PC-9 (cell line): ENCODE measurements around the gene BMPR1B. TPM values are rescaled to one million over a fixed set of nuclear protein-coding genes. Genes with fewer than 3 reads are reported as not detected.

Experiments
- BruUV-seq: library from RNA; stranded (reverse); fragments of 400-500 nt; replicated peaks from 2 replicates; lab custom pipeline; 2021; lab: Mats Ljungman, UMichigan
- CTCF ChIA-PET: fragments of 300-600 bp; sonication (Branson Sonifier 250); formaldehyde crosslinking; loops from one replicate; lab custom pipeline; 2022; ENCODE audit warnings: antibody characterized with exemption; lab: Charles Lee
- POLR2A ChIA-PET: fragments of 300-600 bp; sonication (Branson Sonifier 250); formaldehyde crosslinking; loops from one replicate; lab custom pipeline; 2022; ENCODE audit warnings: antibody characterized with exemption; ENCODE audit not compliant: unreplicated experiment; lab: Charles Lee
- DNase-seq, 2 experiments: peaks; one replicate each; pipeline versions ENCODE4 v3.0.0 to v3.0.0-alpha.2; 2015 to 2022; ENCODE audit warnings: mixed read lengths in 1 of 2
- H2AFZ ChIP-seq: fragments of 200-600 bp; sonication (generic); 2 replicates; pipeline ENCODE4 v1.8.1; 2017; ENCODE audit warnings: antibody characterized with exemption
- H3F3A ChIP-seq: fragments of 200-600 bp; sonication (generic); 2 replicates; pipeline ENCODE4 v1.8.1; 2017; ENCODE audit warnings: antibody characterized with exemption, mild to moderate bottlenecking, low read depth; ENCODE audit not compliant: insufficient read depth
- H3K27ac ChIP-seq: fragments of 200-600 bp; sonication (generic); 2 replicates; pipeline ENCODE4 v1.6.1; 2016; ENCODE audit warnings: mixed run types
- H3K27me3 ChIP-seq: fragments of 200-600 bp; sonication (generic); 2 replicates; pipeline ENCODE4 v1.6.1; 2016; ENCODE audit warnings: low read depth, mixed run types; ENCODE audit not compliant: insufficient read depth
- H3K36me3 ChIP-seq: fragments of 200-600 bp; sonication (generic); 2 replicates; pipeline ENCODE4 v1.6.1; 2016; ENCODE audit warnings: low read depth, mixed run types
- H3K4me1 ChIP-seq: fragments of 200-600 bp; sonication (generic); replicated peaks from 2 replicates; pipeline ENCODE4 v1.6.1; 2016; ENCODE audit warnings: mixed run types; ENCODE audit not compliant: insufficient read depth
- H3K4me2 ChIP-seq: fragments of 200-600 bp; sonication (generic); 2 replicates; pipeline ENCODE4 v1.6.1; 2017; ENCODE audit warnings: mixed run types
- H3K4me3 ChIP-seq: fragments of 200-600 bp; sonication (generic); 2 replicates; pipeline ENCODE4 v1.6.1; 2016; ENCODE audit warnings: mixed run types
- H3K79me2 ChIP-seq: fragments of 200-600 bp; sonication (generic); 2 replicates; pipeline ENCODE4 v1.6.1; 2017; ENCODE audit warnings: low read depth, mixed run types
- H3K9me2 ChIP-seq: fragments of 200-600 bp; sonication (generic); 2 replicates; pipeline ENCODE4 v1.8.1; 2017; ENCODE audit warnings: mild to moderate bottlenecking; ENCODE audit not compliant: insufficient read depth
- H3K9me3 ChIP-seq: fragments of 200-600 bp; sonication (generic); 2 replicates; pipeline ENCODE4 v1.8.1; 2016; ENCODE audit warnings: low read depth; ENCODE audit not compliant: insufficient read depth
- H4K20me1 ChIP-seq: fragments of 200-600 bp; sonication (generic); 2 replicates; pipeline ENCODE4 v1.8.1; 2017; ENCODE audit not compliant: insufficient read depth
- CTCF ChIP-seq: fragments of 200-600 bp; sonication (generic); conservative IDR thresholded peaks from 2 replicates; pipeline ENCODE4 v1.6.1; 2017; ENCODE audit warnings: mixed run types, antibody characterized with exemption, mild to moderate bottlenecking, moderate library complexity
- EZH2 ChIP-seq: fragments of 200-600 bp; sonication (generic); IDR thresholded peaks from 2 replicates; pipeline ENCODE4 v1.8.0; 2017; ENCODE audit warnings: antibody characterized with exemption, low read depth
- intact Hi-C: fragments of 100-400 bp; cut with micrococcal nuclease; formaldehyde crosslinking; loops from one replicate; pipeline ENCODE4 v1.10.0; 2022; ENCODE audit not compliant: unreplicated experiment
- total RNA-seq: library from RNA; stranded (reverse); gene quantifications from 2 replicates; pipeline ENCODE4 v1.2.3, GENCODE V29; 2021

The BMPR1B gene
- total RNA-seq, 1 experiment from 2014 or later, result 1.1 TPM

- Histone ChIP-seq H3K27me3 (no peaks in the 10 kb centered on the region), H3K9me3 (no peaks in the 10 kb centered on the region), H3K9me2 (no peaks in the 10 kb centered on the region), H3K4me2 (no peak overlapping the region), H3F3A (no peaks in the 10 kb centered on the region), H3K4me1 (no peaks in the 10 kb centered on the region), H3K4me3 (no peak overlapping the region), H4K20me1 (no peaks in the 10 kb centered on the region), H3K27ac (no peak overlapping the region), H3K79me2 (no peaks in the 10 kb centered on the region), H2AFZ (no peak overlapping the region), H3K36me3 (no peaks in the 10 kb centered on the region)
- intact Hi-C loops, result no loop called here
- BruUV-seq, result no TSS peak
- ChIA-PET CTCF (no interaction called here), POLR2A (no interaction called here)
- no peak for DNase-seq
- TF ChIP-seq EZH2 (no peak), CTCF (no peak)
Measured at GRCh38 chr4:95114521-95114920, 356.8 kb downstream of the BMPR1B start.

- no peaks in the 10 kb centered on the region for H4K20me1 ChIP-seq
- H3K27ac ChIP-seq, result no peak overlapping the region
- no peaks in the 10 kb centered on the region for H3F3A ChIP-seq
- DNase-seq, result no peak
- H3K27me3 ChIP-seq, result no peaks in the 10 kb centered on the region
- no TSS peak for BruUV-seq
- ChIA-PET CTCF (no interaction called here), POLR2A (no interaction called here)
- no peaks in the 10 kb centered on the region for H3K9me2 ChIP-seq
- H2AFZ ChIP-seq, result no peak overlapping the region
- no peak overlapping the region for H3K4me2 ChIP-seq
- TF ChIP-seq CTCF (no peak), EZH2 (no peak)
- H3K9me3 ChIP-seq, result no peaks in the 10 kb centered on the region
- H3K4me1 ChIP-seq, result no peaks in the 10 kb centered on the region
- no peak overlapping the region for H3K4me3 ChIP-seq
- H3K36me3 ChIP-seq, result no peaks in the 10 kb centered on the region
- H3K79me2 ChIP-seq, result no peaks in the 10 kb centered on the region
- intact Hi-C loops, result no loop called here
Measured at GRCh38 chr4:95118497-95118896, 360.7 kb downstream of the BMPR1B start.

- TF ChIP-seq CTCF (no peak), EZH2 (no peak)
- no peaks in the 10 kb centered on the region for H3K36me3 ChIP-seq
- H3K9me3 ChIP-seq, result no peaks in the 10 kb centered on the region
- H3K4me3 ChIP-seq, result no peak overlapping the region
- H3F3A ChIP-seq, result no peaks in the 10 kb centered on the region
- H3K4me2 ChIP-seq, result no peak overlapping the region
- intact Hi-C loops, result no loop called here
- H2AFZ ChIP-seq, result no peak overlapping the region
- no TSS peak for BruUV-seq
- DNase-seq, result no peak
- no peaks in the 10 kb centered on the region for H3K4me1 ChIP-seq
- no peaks in the 10 kb centered on the region for H3K27me3 ChIP-seq
- ChIA-PET POLR2A (no interaction called here), CTCF (no interaction called here)
- no peaks in the 10 kb centered on the region for H3K9me2 ChIP-seq
- H3K79me2 ChIP-seq, result no peaks in the 10 kb centered on the region
- no peak overlapping the region for H3K27ac ChIP-seq
- no peaks in the 10 kb centered on the region for H4K20me1 ChIP-seq
Measured at GRCh38 chr4:95120456-95120855, 362.7 kb downstream of the BMPR1B start.
